Spinal cord (tissue), 10 donors: ENCODE results near the gene CTH. TPM values are rescaled to one million over a fixed set of nuclear protein-coding genes. Genes with fewer than 3 reads are reported as not detected.
A peak's percentile ranks its signal among the peaks of the same experiment; 100 is the strongest.
"Not testable (repeated sequence)": the region's sequence is repeated elsewhere in the genome, so short reads cannot be mapped to it uniquely, and the experiment has no call there.

Experiments used
- DNase-seq, 6 donors: peaks; one replicate each; pipeline versions ENCODE4 v3.0.0 to v3.0.0-alpha.2; 2013 to 2015; ENCODE audit warnings: low spot score in 6 of 6, low read depth in 4 of 6
- H3K27ac ChIP-seq: one replicate; pipeline ENCODE4 v1.5.1; 2013; ENCODE audit warnings: low read depth, low read length, control low read depth
- H3K27me3 ChIP-seq: one replicate; pipeline ENCODE4 v1.6.1; 2013; ENCODE audit warnings: low read length; ENCODE audit not compliant: control insufficient read depth, insufficient read depth
- H3K36me3 ChIP-seq: one replicate; pipeline ENCODE4 v1.6.1; 2013; ENCODE audit warnings: low read length; ENCODE audit not compliant: control insufficient read depth, insufficient read depth
- H3K4me1 ChIP-seq: one replicate; pipeline ENCODE4 v1.6.1; 2013; ENCODE audit warnings: low read length; ENCODE audit not compliant: control insufficient read depth, insufficient read depth
- H3K4me3 ChIP-seq: one replicate; pipeline ENCODE4 v1.5.1; 2013; ENCODE audit warnings: low read depth, low read length, control low read depth
- H3K9me3 ChIP-seq: one replicate; pipeline ENCODE4 v1.6.1; 2013; ENCODE audit warnings: low read length; ENCODE audit not compliant: control insufficient read depth, insufficient read depth
- WGBS: methylation state at CpG from one replicate; pipeline ENCODE4 v1.1.5; 2013; ENCODE audit warnings: missing lambda C conversion rate; ENCODE audit not compliant: insufficient coverage; 5-methylcytosine and 5-hydroxymethylcytosine counted together
- long read RNA-seq, 4 donors: transcript quantifications; one replicate each; lab custom pipeline, GENCODE V29; 2026
- polyA plus RNA-seq, 2 donors: library from polyadenylated mRNA; unstranded; fragments of 120-200 nt; gene quantifications; one replicate each; pipeline ENCODE4 v1.2.1, GENCODE V29; 2013; ENCODE audit not compliant: insufficient read length in 2 of 2
- total RNA-seq, 2 donors: library from RNA; depleted of rRNA in 1 of 2; stranded (reverse); fragments of 120-200 nt in 1 of 2; fragments of >200 nt in 1 of 2; gene quantifications; one replicate each; pipeline versions ENCODE4 v1.2.3 to v1.2.4, GENCODE V29; 2013 to 2014
- donor health status: healthy.

Gene CTH
- 1 to 10 TPM; 4.9 to 6.0 TPM for total RNA-seq
- 1 to 10 TPM; 8.6 to 9.7 TPM for polyA plus RNA-seq
- long read RNA-seq, donor 1, partial matches to known transcripts = 0 of 4 reads
- long read RNA-seq, donor 1, other reads (novel, unspliced or antisense) = 0 of 4 reads
- long read RNA-seq, donor 2, partial matches to known transcripts = 0 of 2 reads
- long read RNA-seq, donor 2, other reads (novel, unspliced or antisense) = 0 of 2 reads
- long read RNA-seq, donor 3 = 0 reads
- long read RNA-seq, donor 4, partial matches to known transcripts = 0 of 5 reads
- long read RNA-seq, donor 4, other reads (novel, unspliced or antisense) = 0 of 5 reads

DNA sequence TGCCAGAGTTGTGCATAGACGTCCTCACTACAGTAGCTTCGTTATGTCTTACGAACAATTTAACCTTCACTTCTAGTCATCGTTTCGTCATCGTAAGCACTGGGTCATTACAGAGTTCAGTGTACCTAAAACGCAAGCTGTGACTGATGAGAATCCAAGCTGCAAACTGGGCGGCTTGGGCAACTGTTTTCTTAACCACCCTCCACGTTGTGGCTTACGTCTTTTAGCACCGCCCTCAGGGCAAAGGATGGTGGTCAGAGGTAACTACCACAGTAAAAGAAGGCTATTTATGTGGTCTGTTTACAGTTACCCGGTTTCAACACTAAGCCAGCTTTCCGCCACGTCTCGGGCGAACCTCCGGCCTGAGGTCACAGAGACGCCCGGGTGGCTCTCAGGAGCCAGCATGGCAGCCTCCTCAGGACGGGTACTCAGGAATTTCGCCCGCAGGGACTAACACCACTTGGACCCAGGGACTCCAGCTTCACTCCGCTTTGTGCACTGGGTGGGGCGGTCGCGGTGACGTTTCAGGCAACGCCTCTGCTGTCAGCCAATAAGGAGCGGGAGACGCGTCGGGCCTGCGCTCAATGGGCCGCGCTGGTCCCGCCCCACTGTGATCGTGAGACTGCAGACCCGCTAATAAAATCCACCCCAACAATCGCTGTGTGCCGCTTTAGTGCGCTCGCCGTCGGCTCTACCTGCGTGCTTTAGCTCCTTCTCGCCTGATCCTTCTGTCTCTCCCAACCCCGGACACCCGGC, at the start of gene CTH:
CTH (plus strand) TSS at position 665 of the 756 bp plus-strand sequence. CDS start 148 bp downstream, outside the sequence.
- Histone ChIP-seq H3K27ac (peak within 1 kb of the TSS; percentile 99), H3K36me3 (no peaks in the 10 kb centered on the region), H3K4me3 (peak within 1 kb of the TSS; percentile 95), H3K9me3 (no peaks in the 10 kb centered on the region), H3K4me1 (peaks cover 11% of the 10 kb centered on the region), H3K27me3 (no peaks in the 10 kb centered on the region)
- WGBS = under 1% methylated on average over 48 of the region's 48 CpGs
- peak; percentile 89 to 98 (median 93) for DNase-seq

DNA sequence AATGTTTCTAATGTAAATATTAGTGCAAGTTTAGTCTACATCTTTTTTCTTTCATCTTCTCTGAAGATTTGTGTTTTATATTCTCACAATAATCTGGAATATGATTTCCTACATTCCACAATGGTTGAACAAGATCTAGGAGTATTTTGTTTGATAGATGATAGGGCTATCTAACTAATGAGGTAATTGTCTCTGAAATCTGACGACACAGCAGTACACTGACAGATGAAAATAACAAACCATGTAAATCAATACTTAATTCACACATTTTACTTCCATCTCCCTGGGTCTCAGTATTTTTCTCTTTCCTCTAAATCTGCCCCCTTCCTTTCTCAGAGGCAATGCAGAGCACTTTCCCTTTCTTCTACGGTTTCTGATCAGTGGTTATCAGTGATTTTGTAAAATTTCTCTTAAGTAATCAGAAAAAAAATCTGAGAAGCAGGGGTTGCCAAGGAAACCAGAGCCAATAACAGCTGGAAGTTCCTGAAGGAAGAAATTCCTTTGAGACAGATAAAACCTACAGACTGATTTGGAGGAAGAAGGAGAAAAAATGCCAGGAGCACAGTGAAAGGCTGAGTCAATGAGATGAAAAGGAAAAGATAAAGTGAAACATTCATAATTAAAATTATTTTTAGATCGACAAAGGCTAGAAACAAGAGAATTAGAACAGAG, 49.2 kb upstream of the CTH start:
- Histone ChIP-seq H3K36me3 (no peaks in the 10 kb centered on the region), H3K9me3 (no peaks in the 10 kb centered on the region), H3K4me3 (no peak overlapping the region), H3K4me1 (no peaks in the 10 kb centered on the region), H3K27me3 (no peaks in the 10 kb centered on the region), H3K27ac (peak overlapping the region; percentile 33)
- peak in 2 of 6 donors; percentile 25 to 91 for DNase-seq
- no CpG with 5 or more reads among the region's 3 CpGs for WGBS

DNA sequence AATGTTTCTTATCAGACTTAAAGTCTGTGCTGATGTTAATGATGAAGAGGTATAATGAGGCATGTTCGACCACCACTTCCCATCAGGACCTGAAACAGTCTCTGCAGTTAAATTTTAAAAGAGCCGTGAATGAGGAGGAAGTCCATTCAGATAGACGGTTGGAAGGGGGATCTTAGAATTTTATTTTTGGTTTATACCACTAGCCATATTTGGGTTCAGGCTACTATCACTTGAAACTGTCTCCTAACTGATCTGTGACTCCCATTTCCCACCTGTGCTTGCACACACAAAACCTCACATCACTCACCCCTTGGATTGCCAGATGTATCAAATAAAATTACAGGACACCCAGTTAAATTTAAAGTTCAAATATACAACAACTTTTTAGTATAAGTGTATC, 46.6 kb upstream of the CTH start:
- DNase-seq = no peak
- 100% methylated on average over 1 of the region's 3 CpGs for WGBS
- Histone ChIP-seq H3K4me3 (no peak overlapping the region), H3K9me3 (no peaks in the 10 kb centered on the region), H3K36me3 (no peaks in the 10 kb centered on the region), H3K4me1 (no peaks in the 10 kb centered on the region), H3K27ac (no peak overlapping the region), H3K27me3 (no peaks in the 10 kb centered on the region)

DNA sequence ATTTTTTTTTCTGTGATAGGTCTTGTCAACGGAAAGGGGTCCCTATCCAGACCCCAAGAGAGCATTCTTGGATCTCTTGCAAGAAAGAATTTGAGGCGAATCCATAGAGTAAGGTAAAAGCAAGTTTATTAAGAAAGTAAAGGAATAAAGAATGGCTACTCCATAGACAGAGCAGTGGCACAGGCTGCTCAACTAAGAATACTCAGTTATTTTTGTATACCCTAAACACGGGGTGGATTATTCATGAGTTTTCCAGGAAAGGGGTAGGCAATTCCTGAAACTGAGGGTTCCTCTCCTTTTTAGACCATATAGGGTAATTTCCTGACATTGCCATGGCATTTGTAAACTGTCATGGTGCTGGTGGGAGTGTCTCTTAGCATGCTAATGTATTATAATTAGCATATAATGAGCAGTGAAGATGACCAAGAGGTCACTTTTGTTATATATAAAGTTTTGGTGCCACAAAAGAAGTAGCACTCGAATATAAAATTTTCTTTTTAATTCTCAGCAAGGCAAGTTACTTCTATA, 44.6 kb upstream of the CTH start:
- H3K27me3 ChIP-seq, H3K27ac ChIP-seq, DNase-seq, H3K36me3 ChIP-seq, H3K4me3 ChIP-seq, H3K4me1 ChIP-seq, H3K9me3 ChIP-seq: not testable (repeated sequence)
- WGBS = no CpG with 5 or more reads among the region's 4 CpGs

DNA sequence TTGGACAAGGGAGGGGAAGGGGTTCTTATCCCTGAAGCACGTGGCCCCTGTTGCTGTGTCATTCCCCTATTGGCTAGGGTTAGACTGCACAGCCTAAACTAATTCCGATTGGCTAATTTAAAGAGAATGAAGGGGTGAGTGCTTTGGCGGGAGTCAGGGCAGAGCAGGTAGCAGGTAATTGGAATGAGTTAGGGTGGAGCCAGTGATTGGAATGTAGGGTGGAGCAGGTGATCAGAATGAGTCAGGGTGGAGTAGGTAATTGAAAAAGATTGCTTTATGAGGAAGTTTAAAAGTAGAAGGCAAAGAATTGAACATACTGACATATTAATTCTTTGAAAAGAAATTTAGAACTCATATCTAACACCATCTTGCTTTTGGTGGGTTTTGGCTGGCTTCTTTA, 44.1 kb upstream of the CTH start:
- not testable (repeated sequence) for H3K36me3 ChIP-seq, H3K9me3 ChIP-seq, DNase-seq, H3K27me3 ChIP-seq, H3K4me1 ChIP-seq, H3K27ac ChIP-seq, H3K4me3 ChIP-seq
- WGBS = 97% methylated on average over 2 of the region's 3 CpGs

DNA sequence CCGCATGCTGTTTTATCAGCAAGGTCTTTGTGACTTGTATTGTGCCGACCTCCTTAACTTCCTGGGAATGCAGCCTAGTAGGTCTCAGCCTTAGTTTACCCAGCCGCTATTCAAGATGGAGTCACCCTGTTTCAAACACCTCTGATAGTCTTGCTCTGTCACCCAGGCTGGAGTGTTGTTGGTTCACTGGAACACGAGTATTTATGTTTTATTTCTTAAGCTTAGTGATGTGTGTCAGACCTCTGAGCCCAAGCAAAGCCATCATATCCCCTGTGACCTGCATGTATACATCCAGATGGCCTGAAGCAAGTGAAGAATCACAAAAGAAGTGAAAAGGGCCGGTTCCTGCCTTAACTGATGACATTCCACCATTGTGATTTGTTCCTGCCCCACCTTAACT, 43.7 kb upstream of the CTH start:
- not testable (repeated sequence) for H3K4me3 ChIP-seq, H3K9me3 ChIP-seq, H3K27me3 ChIP-seq, H3K36me3 ChIP-seq, DNase-seq, H3K27ac ChIP-seq, H3K4me1 ChIP-seq
- WGBS = 80% methylated on average over 3 of the region's 5 CpGs

DNA sequence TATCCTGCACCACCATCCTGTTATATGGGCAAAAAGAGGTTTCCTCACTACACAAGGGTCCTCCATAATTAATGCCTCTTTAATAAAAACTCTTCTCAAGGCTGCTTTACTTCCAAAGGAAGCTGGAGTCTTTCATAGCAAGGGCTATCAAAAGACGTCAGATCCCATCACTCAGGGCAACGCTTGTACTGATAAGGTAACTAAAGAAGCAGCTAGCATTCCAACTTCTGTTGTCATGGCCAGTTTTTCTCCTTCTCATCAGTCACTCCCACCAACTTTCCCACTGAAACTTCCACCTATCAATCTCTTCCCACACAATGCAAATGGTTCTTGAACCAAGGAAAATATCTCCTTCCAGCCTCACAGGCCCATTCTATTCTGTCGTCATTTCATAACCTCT, 39.5 kb upstream of the CTH start:
- H3K9me3 ChIP-seq, H3K4me3 ChIP-seq, DNase-seq, H3K36me3 ChIP-seq, H3K27me3 ChIP-seq, H3K27ac ChIP-seq, H3K4me1 ChIP-seq: not testable (repeated sequence)
- 94% methylated on average over 3 of the region's 3 CpGs for WGBS

DNA sequence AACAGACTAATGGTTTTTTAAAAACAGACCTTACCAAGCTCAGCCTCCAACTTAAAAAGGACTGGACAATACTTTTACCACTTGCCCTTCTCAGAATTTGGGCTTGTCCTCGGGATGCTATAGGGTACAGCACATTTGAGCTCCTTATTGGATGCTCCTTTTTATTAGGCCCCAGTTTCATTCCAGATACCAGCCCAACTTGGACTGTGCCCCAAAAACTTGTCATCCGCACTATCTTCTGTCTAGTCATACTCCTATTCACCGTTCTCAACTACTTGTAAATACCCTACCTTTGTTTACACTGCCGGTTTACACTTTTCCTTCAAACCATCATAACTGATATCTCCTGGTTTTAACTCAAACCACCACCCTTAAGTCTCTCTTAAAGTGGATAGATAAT, 38.6 kb upstream of the CTH start:
- H3K27me3 ChIP-seq = no peaks in the 10 kb centered on the region
- H3K4me3 ChIP-seq = no peak overlapping the region
- no peaks in the 10 kb centered on the region for H3K9me3 ChIP-seq
- no peaks in the 10 kb centered on the region for H3K4me1 ChIP-seq
- WGBS = 98% methylated on average over 4 of the region's 4 CpGs
- no peak for DNase-seq
- H3K27ac ChIP-seq = no peak overlapping the region
- H3K36me3 ChIP-seq = no peaks in the 10 kb centered on the region

DNA sequence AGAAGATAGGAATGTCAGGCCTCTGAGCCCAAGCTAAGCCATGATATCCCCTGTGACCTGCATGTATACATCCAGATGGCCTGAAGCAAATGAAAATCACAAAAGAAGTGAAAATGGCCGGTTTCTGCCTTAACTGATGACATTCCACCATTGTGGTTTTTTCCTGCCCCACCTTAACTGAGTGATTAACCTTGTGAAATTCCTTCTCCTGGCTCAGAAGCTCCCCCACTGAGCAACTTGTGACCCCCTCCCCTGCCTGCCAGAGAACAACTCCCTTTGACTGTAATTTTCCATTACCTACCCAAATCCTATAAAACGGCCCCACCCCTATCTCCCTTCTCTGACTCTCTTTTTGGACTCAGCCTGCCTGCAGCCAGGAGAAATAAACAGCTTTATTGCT, 37.5 kb upstream of the CTH start:
- not testable (repeated sequence) for H3K9me3 ChIP-seq, H3K4me3 ChIP-seq, DNase-seq, H3K27me3 ChIP-seq, H3K4me1 ChIP-seq, H3K27ac ChIP-seq, H3K36me3 ChIP-seq
- WGBS = 76% methylated on average over 2 of the region's 2 CpGs
